Measurements from ENCODE around the gene PICK1. TPM values are rescaled to one million over a fixed set of nuclear protein-coding genes. Genes with fewer than 3 reads are reported as not detected.

The PICK1 gene
- total and polyA plus RNA-seq, 2 donors from 2014 or later: 28.4 to 43.4 TPM

GRCh38 chr22:38085501-38085900 lies 28.3 kb downstream of the PICK1 start:
- H3K27me3 ChIP-seq (ENCODE audit: control insufficient read depth, insufficient read depth, low read length): peaks cover 3% of the 10 kb centered on the region
- no peak for TF ChIP-seq CTCF (IDR thresholded peaks at IDR 0.05; ENCODE audit: borderline replicate concordance, extremely low read depth, insufficient read depth)
- intact Hi-C loops (cut with DNase I): no loop called here
- no peak overlapping the region for H3K4me3 ChIP-seq (ENCODE audit: low read length in 3 of 3)
- H3K9me3 ChIP-seq (ENCODE audit: control insufficient read depth in 2 of 3, insufficient read depth in 1 of 3, low read length in 3 of 3): no peaks in the 10 kb centered on the region
- DNase-seq (peak in 1 of 5 donors; percentile 41), FAIRE-seq (no peak)
- no peak overlapping the region for H3K9ac ChIP-seq (ENCODE audit: low read length in 3 of 3)
- no peaks in the 10 kb centered on the region for H3K36me3 ChIP-seq (ENCODE audit: control insufficient read depth in 2 of 3, insufficient read depth in 3 of 3, low read length in 3 of 3)
- H3K27ac ChIP-seq (ENCODE audit: low read depth in 2 of 2, low read length in 2 of 2): no peak overlapping the region
- H3K4me1 ChIP-seq (ENCODE audit: control insufficient read depth in 2 of 3, insufficient read depth in 2 of 3, low read depth in 1 of 3, low read length in 3 of 3): peaks cover 0 to 8% (median 0%) of the 10 kb centered on the region in 3 donors

GRCh38 chr22:38086001-38086845 lies 29.0 kb downstream of the PICK1 start:
- H3K36me3 ChIP-seq (ENCODE audit: control insufficient read depth in 2 of 3, insufficient read depth in 3 of 3, low read length in 3 of 3): no peaks in the 10 kb centered on the region
- H3K27me3 ChIP-seq (ENCODE audit: control insufficient read depth, insufficient read depth, low read length): peaks cover 3% of the 10 kb centered on the region
- H3K9me3 ChIP-seq (ENCODE audit: control insufficient read depth in 2 of 3, insufficient read depth in 1 of 3, low read length in 3 of 3): no peaks in the 10 kb centered on the region
- intact Hi-C loops (cut with DNase I): no loop called here
- H3K27ac ChIP-seq (ENCODE audit: low read depth in 2 of 2, low read length in 2 of 2): no peak overlapping the region
- H3K4me1 ChIP-seq (ENCODE audit: control insufficient read depth in 2 of 3, insufficient read depth in 2 of 3, low read depth in 1 of 3, low read length in 3 of 3): peaks cover 0 to 5% (median 0%) of the 10 kb centered on the region in 3 donors
- peak in 1 of 5 donors; percentile 58 for DNase-seq
- no peak for TF ChIP-seq CTCF (IDR thresholded peaks at IDR 0.05; ENCODE audit: borderline replicate concordance, extremely low read depth, insufficient read depth)
- H3K9ac ChIP-seq (ENCODE audit: low read length in 3 of 3): no peak overlapping the region
- no peak overlapping the region for H3K4me3 ChIP-seq (ENCODE audit: low read length in 3 of 3)
- no peak for FAIRE-seq

GRCh38 chr22:38086942-38087341 lies 29.7 kb downstream of the PICK1 start:
- H3K9ac ChIP-seq (ENCODE audit: low read length in 3 of 3): no peak overlapping the region
- DNase-seq: peak in 2 of 5 donors; percentile 66 to 73
- no peak for FAIRE-seq
- no peaks in the 10 kb centered on the region for H3K9me3 ChIP-seq (ENCODE audit: control insufficient read depth in 2 of 3, insufficient read depth in 1 of 3, low read length in 3 of 3)
- no peaks in the 10 kb centered on the region for H3K4me1 ChIP-seq (ENCODE audit: control insufficient read depth in 2 of 3, insufficient read depth in 2 of 3, low read depth in 1 of 3, low read length in 3 of 3)
- no peaks in the 10 kb centered on the region for H3K36me3 ChIP-seq (ENCODE audit: control insufficient read depth in 2 of 3, insufficient read depth in 3 of 3, low read length in 3 of 3)
- TF ChIP-seq CTCF (IDR thresholded peaks at IDR 0.05; ENCODE audit: borderline replicate concordance, extremely low read depth, insufficient read depth): no peak
- intact Hi-C loops (cut with DNase I): no loop called here
- peaks cover 3% of the 10 kb centered on the region for H3K27me3 ChIP-seq (ENCODE audit: control insufficient read depth, insufficient read depth, low read length)
- no peak overlapping the region for H3K27ac ChIP-seq (ENCODE audit: low read depth in 2 of 2, low read length in 2 of 2)
- no peak overlapping the region for H3K4me3 ChIP-seq (ENCODE audit: low read length in 3 of 3)
